Measurements from ENCODE around the gene CACNA1F. TPM values are rescaled to one million over a fixed set of nuclear protein-coding genes. Genes with fewer than 3 reads are reported as not detected.

Gene CACNA1F
- total RNA-seq, 1 donor from 2014 or later = 0.47 TPM

- no peak overlapping the region for H3K27ac Mint-ChIP-seq (ENCODE audit: unreplicated experiment)
These were observed 37.2 kb upstream of the CACNA1F start for GRCh38 chrX:49270249-49270921.

GRCh38 chrX:49269767-49270248 lies 36.7 kb upstream of the CACNA1F start, which contains the start of gene PPP1R3F:
TSS of gene PPP1R3F (plus strand) at chrX:49269793. CDS start at chrX:49269870, 77 bp downstream.
- peak; percentile 87 for DNase-seq
- Mint-ChIP-seq H3K36me3 (ENCODE audit: unreplicated experiment) (no peaks in the 10 kb centered on the region), H3K4me1 (ENCODE audit: low read depth, unreplicated experiment) (peaks cover 21% of the 10 kb centered on the region), H3K4me3 (ENCODE audit: unreplicated experiment) (peak within 1 kb of the TSS; percentile 100), H3K9me3 (ENCODE audit: unreplicated experiment) (peaks cover 14% of the 10 kb centered on the region), H3K27ac (ENCODE audit: unreplicated experiment) (peak within 1 kb of the TSS; percentile 100), H3K27me3 (ENCODE audit: unreplicated experiment) (peaks cover 9% of the 10 kb centered on the region)
- TF ChIP-seq CTCF (IDR thresholded peaks at IDR 0.05; ENCODE audit: partially characterized antibody, unreplicated experiment) = no peak

More at GRCh38 chrX:49270249-49270921, 37.2 kb upstream of the CACNA1F start:
- DNase-seq = peak; percentile 20
- Mint-ChIP-seq H3K4me3 (ENCODE audit: unreplicated experiment) (peak overlapping the region; percentile 65), H3K9me3 (ENCODE audit: unreplicated experiment) (peaks cover 14% of the 10 kb centered on the region), H3K36me3 (ENCODE audit: unreplicated experiment) (no peaks in the 10 kb centered on the region), H3K27me3 (ENCODE audit: unreplicated experiment) (peaks cover 9% of the 10 kb centered on the region), H3K4me1 (ENCODE audit: low read depth, unreplicated experiment) (peaks cover 21% of the 10 kb centered on the region)
- TF ChIP-seq CTCF (IDR thresholded peaks at IDR 0.05; ENCODE audit: partially characterized antibody, unreplicated experiment) = no peak

- peak; percentile 85 for DNase-seq
- no peak for TF ChIP-seq CTCF (IDR thresholded peaks at IDR 0.05; ENCODE audit: partially characterized antibody, unreplicated experiment)
- no peaks in the 10 kb centered on the region for H3K36me3 Mint-ChIP-seq (ENCODE audit: unreplicated experiment)
- H3K4me1 Mint-ChIP-seq (ENCODE audit: low read depth, unreplicated experiment) = peaks cover 21% of the 10 kb centered on the region
- H3K4me3 Mint-ChIP-seq (ENCODE audit: unreplicated experiment) = peak overlapping the region; percentile 100
- H3K27me3 Mint-ChIP-seq (ENCODE audit: unreplicated experiment) = peaks cover 9% of the 10 kb centered on the region
- H3K9me3 Mint-ChIP-seq (ENCODE audit: unreplicated experiment) = peaks cover 14% of the 10 kb centered on the region
- peak overlapping the region; percentile 100 for H3K27ac Mint-ChIP-seq (ENCODE audit: unreplicated experiment)
These were observed 36.0 kb upstream of the CACNA1F start for GRCh38 chrX:49269010-49269766.

GRCh38 chrX:49268702-49269009 lies 35.5 kb upstream of the CACNA1F start:
- TF ChIP-seq CTCF (IDR thresholded peaks at IDR 0.05; ENCODE audit: partially characterized antibody, unreplicated experiment) = no peak
- no peak for DNase-seq
- Mint-ChIP-seq H3K4me3 (ENCODE audit: unreplicated experiment) (peak overlapping the region; percentile 100), H3K36me3 (ENCODE audit: unreplicated experiment) (no peaks in the 10 kb centered on the region), H3K9me3 (ENCODE audit: unreplicated experiment) (peaks cover 14% of the 10 kb centered on the region), H3K27me3 (ENCODE audit: unreplicated experiment) (peaks cover 9% of the 10 kb centered on the region), H3K4me1 (ENCODE audit: low read depth, unreplicated experiment) (peaks cover 21% of the 10 kb centered on the region), H3K27ac (ENCODE audit: unreplicated experiment) (peak overlapping the region; percentile 100)

Data from glutamatergic neuron (in vitro differentiated cells).